Activated CD8-positive, alpha-beta memory T cell treated with anti-CD3 and anti-CD28 coated beads for 24 hours (primary cell): ENCODE results near the gene S1PR3.

Source experiments
- DNase-seq: peaks from one replicate; pipeline ENCODE4 v3.0.0-alpha.2; 2020

S1PR3 gene

GRCh38 chr9:88969646-88970373 is 21.5 kb upstream of the S1PR3 start:
- DNase-seq, result peak; percentile 41

- DNase-seq, result peak; percentile 45
Observed at GRCh38 chr9:88971131-88971960, 19.9 kb upstream of the S1PR3 start.

- DNase-seq, result peak; percentile 28
Observed at GRCh38 chr9:88972401-88972800, 18.9 kb upstream of the S1PR3 start.

GRCh38 chr9:88973281-88974045 is 17.8 kb upstream of the S1PR3 start:
- peak; percentile 38 for DNase-seq

GRCh38 chr9:88974641-88975040 is 16.6 kb upstream of the S1PR3 start:
- no peak for DNase-seq

GRCh38 chr9:88975966-88976889 is 15.0 kb upstream of the S1PR3 start:
- DNase-seq, result peak; percentile 46

GRCh38 chr9:88976890-88977257 is 14.4 kb upstream of the S1PR3 start:
- no peak for DNase-seq

GRCh38 chr9:88978034-88978433 is 13.2 kb upstream of the S1PR3 start:
- DNase-seq, result peak; percentile 4

GRCh38 chr9:88979021-88979420 is 12.2 kb upstream of the S1PR3 start:
- DNase-seq, result no peak

- no peak for DNase-seq
Observed at GRCh38 chr9:88979791-88980190, 11.5 kb upstream of the S1PR3 start.

- no peak for DNase-seq
Observed at GRCh38 chr9:88980740-88981203, 10.5 kb upstream of the S1PR3 start.

GRCh38 chr9:88983865-88984542 is 7.3 kb upstream of the S1PR3 start:
- DNase-seq, result peak; percentile 35

GRCh38 chr9:88984543-88984883 is 6.8 kb upstream of the S1PR3 start:
- DNase-seq, result no peak

GRCh38 chr9:88985616-88986015 is 5.7 kb upstream of the S1PR3 start:
- no peak for DNase-seq

- DNase-seq, result no peak
Observed at GRCh38 chr9:88986776-88987175, 4.5 kb upstream of the S1PR3 start.

- DNase-seq, result peak; percentile 32
Observed at GRCh38 chr9:88987661-88988060, 3.6 kb upstream of the S1PR3 start.

GRCh38 chr9:88988796-88989641 is 2.2 kb upstream of the S1PR3 start:
- DNase-seq, result peak; percentile 66

- peak; percentile 60 for DNase-seq
Observed at GRCh38 chr9:88990041-88990728, 1.1 kb upstream of the S1PR3 start.

GRCh38 chr9:88990729-88991065 is 571 bp upstream of the S1PR3 start:
- peak; percentile 60 for DNase-seq

- peak; percentile 42 for DNase-seq
Observed at GRCh38 chr9:88992556-88992955, 1.3 kb downstream of the S1PR3 start.
